GM23338 (cell line): ENCODE measurements around the gene ATG9B. TPM values are rescaled to one million over a fixed set of nuclear protein-coding genes. Genes with fewer than 3 reads are reported as not detected.
A peak's percentile ranks its signal among the peaks of the same experiment; 100 is the strongest.

Experiments
- ATAC-seq: fragments of 200-7000 bp; cut with Tn5 transposase; 3 replicates; pipeline ENCODE4 v1.9.1; 2020
- DNase-seq: peaks from one replicate; pipeline ENCODE4 v3.0.0-alpha.2; 2015; ENCODE audit warnings: low spot score
- H2AFZ ChIP-seq: fragments of 200-600 bp; sonication (generic); 2 replicates; pipeline ENCODE4 v1.8.0; 2016; ENCODE audit warnings: antibody characterized with exemption, mild to moderate bottlenecking, moderate library complexity
- H3F3A ChIP-seq: fragments of 200-600 bp; sonication (generic); replicated peaks from 2 replicates; pipeline ENCODE4 v1.8.0; 2017; ENCODE audit warnings: antibody characterized with exemption, mixed run types, low read depth
- H3K27ac ChIP-seq: fragments of 200-600 bp; sonication (generic); 2 replicates; pipeline ENCODE4 v1.6.1; 2016; ENCODE audit warnings: low read depth
- H3K27me3 ChIP-seq: fragments of 200-600 bp; sonication (generic); 2 replicates; pipeline ENCODE4 v1.8.0; 2016; ENCODE audit warnings: mild to moderate bottlenecking, mixed run types, moderate library complexity; ENCODE audit not compliant: insufficient read depth
- H3K36me3 ChIP-seq: fragments of 200-600 bp; sonication (generic); 2 replicates; pipeline ENCODE4 v1.8.0; 2016; ENCODE audit warnings: mild to moderate bottlenecking; ENCODE audit not compliant: insufficient read depth
- H3K4me1 ChIP-seq: fragments of 200-600 bp; sonication (generic); 2 replicates; pipeline ENCODE4 v1.8.0; 2016; ENCODE audit warnings: mild to moderate bottlenecking, moderate library complexity; ENCODE audit not compliant: insufficient read depth
- H3K4me2 ChIP-seq: fragments of 200-600 bp; sonication (generic); 2 replicates; pipeline ENCODE4 v1.7.1; 2017; ENCODE audit warnings: mixed run types
- H3K4me3 ChIP-seq: fragments of 200-600 bp; sonication (generic); 2 replicates; pipeline ENCODE4 v1.6.1; 2016; ENCODE audit warnings: mixed run types
- H3K79me2 ChIP-seq: fragments of 200-600 bp; sonication (generic); replicated peaks from 2 replicates; pipeline ENCODE4 v1.8.0; 2017; ENCODE audit warnings: mild to moderate bottlenecking; ENCODE audit not compliant: insufficient read depth
- H3K9me2 ChIP-seq: fragments of 200-600 bp; sonication (generic); 2 replicates; pipeline ENCODE4 v1.8.0; 2017; ENCODE audit not compliant: insufficient read depth
- H4K20me1 ChIP-seq: fragments of 200-600 bp; sonication (generic); replicated peaks from 2 replicates; pipeline ENCODE4 v1.8.0; 2017; ENCODE audit warnings: mild to moderate bottlenecking; ENCODE audit not compliant: insufficient read depth
- H3K27ac Mint-ChIP-seq: 2 replicates; pipeline ENCODE4 v1.8.0; 2020; ENCODE audit warnings: inconsistent platforms, mild to moderate bottlenecking, moderate library complexity, mixed read lengths
- H3K27me3 Mint-ChIP-seq: 3 replicates; pipeline ENCODE4 v1.8.0; 2022; ENCODE audit warnings: low read depth, mild to moderate bottlenecking, moderate library complexity, mixed read lengths, inconsistent platforms; ENCODE audit not compliant: insufficient read depth, poor library complexity
- H3K36me3 Mint-ChIP-seq: 3 replicates; pipeline ENCODE4 v1.8.0; 2021; ENCODE audit warnings: low read depth, mild to moderate bottlenecking, inconsistent platforms, moderate library complexity, mixed read lengths
- H3K4me1 Mint-ChIP-seq: 3 replicates; pipeline ENCODE4 v1.8.0; 2020; ENCODE audit warnings: mild to moderate bottlenecking, inconsistent platforms, mixed read lengths
- H3K4me3 Mint-ChIP-seq: 3 replicates; pipeline ENCODE4 v1.8.0; 2021; ENCODE audit warnings: moderate library complexity, mild to moderate bottlenecking, inconsistent platforms, mixed read lengths
- H3K9me3 Mint-ChIP-seq: 3 replicates; pipeline ENCODE4 v1.8.0; 2020; ENCODE audit warnings: moderate library complexity, mild to moderate bottlenecking, inconsistent platforms, mixed read lengths
- EZH2 ChIP-seq: fragments of 200-600 bp; sonication (generic); IDR thresholded peaks from one replicate; pipeline ENCODE4 v1.8.0; 2017; ENCODE audit warnings: antibody characterized with exemption, mild to moderate bottlenecking, low read depth; ENCODE audit not compliant: unreplicated experiment
- EZH2phosphoT487 ChIP-seq: fragments of 200-600 bp; sonication (generic); IDR thresholded peaks from one replicate; pipeline ENCODE4 v1.8.1; 2018; ENCODE audit warnings: antibody characterized with exemption; ENCODE audit not compliant: unreplicated experiment
- JUNB ChIP-seq: IDR thresholded peaks from one replicate; pipeline ENCODE4 v1.6.1; 2016; ENCODE audit warnings: antibody characterized with exemption; ENCODE audit not compliant: unreplicated experiment
- POLR2AphosphoS5 ChIP-seq: IDR thresholded peaks from 2 replicates; pipeline ENCODE4 v1.6.1; 2016; ENCODE audit warnings: antibody characterized with exemption, low read depth
- STAT1 ChIP-seq: IDR thresholded peaks from one replicate; pipeline ENCODE4 v1.6.1; 2016; ENCODE audit warnings: antibody characterized with exemption; ENCODE audit not compliant: unreplicated experiment
- ZNF114 ChIP-seq: fragments of 250-450 bp; sonication (Bioruptor Pico); IDR thresholded peaks from 2 replicates; pipeline ENCODE4 v1.5.0; 2020; ENCODE audit warnings: mild to moderate bottlenecking, moderate library complexity
- polyA plus RNA-seq: library from polyadenylated mRNA; unstranded; fragments of >200 nt; fragmentation: Nextera tagmentation; extraction: Ambion mirVana; gene quantifications from 2 replicates; pipeline ENCODE4 v1.2.1, GENCODE V29; 2016
- total RNA-seq: library from RNA; depleted of rRNA; stranded (reverse); fragments of >200 nt; shearing (Covaris generic); gene quantifications from 2 replicates; pipeline ENCODE4 v1.2.3, GENCODE V29; 2014
- TF ChIP-seq, protein P1 (sequence below): IDR thresholded peaks from 2 replicates; pipeline ENCODE4 v1.6.1; 2016; ENCODE audit warnings: antibody characterized with exemption
- TF ChIP-seq, protein P2 (sequence below), 2 experiments: fragments of 200-600 bp in 1 of 2; sonication (generic) in 1 of 2; conservative IDR thresholded peaks; 2 replicates each; pipeline versions ENCODE4 v1.5.1 to v1.6.1; 2016 to 2017; ENCODE audit warnings: antibody characterized with exemption in 2 of 2, low read depth in 2 of 2, mild to moderate bottlenecking in 2 of 2, moderate library complexity in 1 of 2

Gene ATG9B
- total and polyA plus RNA-seq, 2 experiments from 2014 or later, result 1.2 to 3.4 TPM

DNA sequence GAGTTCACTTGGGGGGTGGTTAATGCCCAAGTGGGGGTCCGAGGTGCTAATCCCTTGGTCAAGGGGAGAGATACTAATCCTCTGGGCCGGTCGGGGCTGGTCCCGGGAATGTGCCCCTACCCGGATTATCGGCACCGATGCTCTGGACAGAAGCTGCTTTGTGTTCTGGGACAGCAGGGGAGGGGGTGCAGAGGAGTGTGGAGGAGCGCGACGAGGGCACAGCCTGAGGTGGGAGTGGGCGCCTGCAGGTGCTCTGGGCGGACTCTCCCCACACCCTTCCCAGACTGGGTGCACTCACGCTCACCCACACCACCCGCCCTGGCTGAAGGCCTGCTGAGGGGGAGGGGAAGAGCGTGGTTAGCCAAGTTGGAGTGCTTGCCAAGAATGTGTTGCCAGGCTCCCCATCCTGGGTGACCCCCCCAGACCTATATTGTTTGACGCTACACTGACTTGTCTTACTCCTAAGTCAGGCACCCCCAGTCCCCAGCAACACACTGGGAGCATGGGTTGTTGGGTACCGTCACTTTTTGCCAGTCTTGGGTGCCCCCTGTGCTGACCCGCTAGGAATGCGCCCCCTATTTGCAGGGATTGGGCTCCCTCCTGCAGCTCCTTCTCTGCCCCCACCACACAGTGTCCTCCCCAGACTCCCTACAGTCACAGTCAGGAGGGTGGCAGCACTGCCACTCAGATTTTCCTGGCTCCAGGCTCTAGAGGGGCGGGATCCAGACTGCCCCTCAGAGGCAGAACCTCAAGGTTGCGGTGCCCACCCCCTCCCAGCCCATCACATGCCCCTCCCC, 36.3 kb upstream of the ATG9B start:
- peaks cover 36% of the 10 kb centered on the region for H3K27me3 ChIP-seq
- peaks cover 47% of the 10 kb centered on the region for H3K4me1 Mint-ChIP-seq
- DNase-seq, result no peak
- no peaks in the 10 kb centered on the region for H3K9me3 Mint-ChIP-seq
- peaks cover 14% of the 10 kb centered on the region for H3K36me3 Mint-ChIP-seq
- H3K27ac ChIP-seq, result no peak overlapping the region
- H3K4me1 ChIP-seq, result peaks cover 36% of the 10 kb centered on the region
- H3K4me2 ChIP-seq, result peak overlapping the region; percentile 95
- no peak overlapping the region for H3K27ac Mint-ChIP-seq
- peaks cover 11% of the 10 kb centered on the region for H3K79me2 ChIP-seq
- peak overlapping the region; percentile 99 for H3K4me3 ChIP-seq
- no peaks in the 10 kb centered on the region for H3K9me2 ChIP-seq
- peaks cover 14% of the 10 kb centered on the region for H3F3A ChIP-seq
- no peaks in the 10 kb centered on the region; the same call in 1 of the 2 replicates for H4K20me1 ChIP-seq
- peaks cover 9% of the 10 kb centered on the region for H3K36me3 ChIP-seq
- TF ChIP-seq STAT1, result no peak
- no peak for TF ChIP-seq POLR2AphosphoS5
- TF ChIP-seq, protein P1, sequence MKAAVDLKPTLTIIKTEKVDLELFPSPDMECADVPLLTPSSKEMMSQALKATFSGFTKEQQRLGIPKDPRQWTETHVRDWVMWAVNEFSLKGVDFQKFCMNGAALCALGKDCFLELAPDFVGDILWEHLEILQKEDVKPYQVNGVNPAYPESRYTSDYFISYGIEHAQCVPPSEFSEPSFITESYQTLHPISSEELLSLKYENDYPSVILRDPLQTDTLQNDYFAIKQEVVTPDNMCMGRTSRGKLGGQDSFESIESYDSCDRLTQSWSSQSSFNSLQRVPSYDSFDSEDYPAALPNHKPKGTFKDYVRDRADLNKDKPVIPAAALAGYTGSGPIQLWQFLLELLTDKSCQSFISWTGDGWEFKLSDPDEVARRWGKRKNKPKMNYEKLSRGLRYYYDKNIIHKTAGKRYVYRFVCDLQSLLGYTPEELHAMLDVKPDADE, result no peak
- TF ChIP-seq EZH2, result no peak
- TF ChIP-seq ZNF114 (CRISPR knock-in tag), result no peak
- TF ChIP-seq, protein P2, sequence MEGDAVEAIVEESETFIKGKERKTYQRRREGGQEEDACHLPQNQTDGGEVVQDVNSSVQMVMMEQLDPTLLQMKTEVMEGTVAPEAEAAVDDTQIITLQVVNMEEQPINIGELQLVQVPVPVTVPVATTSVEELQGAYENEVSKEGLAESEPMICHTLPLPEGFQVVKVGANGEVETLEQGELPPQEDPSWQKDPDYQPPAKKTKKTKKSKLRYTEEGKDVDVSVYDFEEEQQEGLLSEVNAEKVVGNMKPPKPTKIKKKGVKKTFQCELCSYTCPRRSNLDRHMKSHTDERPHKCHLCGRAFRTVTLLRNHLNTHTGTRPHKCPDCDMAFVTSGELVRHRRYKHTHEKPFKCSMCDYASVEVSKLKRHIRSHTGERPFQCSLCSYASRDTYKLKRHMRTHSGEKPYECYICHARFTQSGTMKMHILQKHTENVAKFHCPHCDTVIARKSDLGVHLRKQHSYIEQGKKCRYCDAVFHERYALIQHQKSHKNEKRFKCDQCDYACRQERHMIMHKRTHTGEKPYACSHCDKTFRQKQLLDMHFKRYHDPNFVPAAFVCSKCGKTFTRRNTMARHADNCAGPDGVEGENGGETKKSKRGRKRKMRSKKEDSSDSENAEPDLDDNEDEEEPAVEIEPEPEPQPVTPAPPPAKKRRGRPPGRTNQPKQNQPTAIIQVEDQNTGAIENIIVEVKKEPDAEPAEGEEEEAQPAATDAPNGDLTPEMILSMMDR (conservative IDR thresholded peaks at IDR 0.05; ENCODE audit: low read depth in 2 of 2), result peak; percentile 10 to 31; a peak in 2 of 4 replicates
- TF ChIP-seq EZH2phosphoT487, result no peak
- no peak for TF ChIP-seq JUNB
- H3K27me3 Mint-ChIP-seq, result peaks cover 47% of the 10 kb centered on the region
- ATAC-seq, result no peak
- H3K4me3 Mint-ChIP-seq, result peak overlapping the region; percentile 86
- H2AFZ ChIP-seq, result peak overlapping the region; percentile 52; the same call in 1 of the 2 replicates

DNA sequence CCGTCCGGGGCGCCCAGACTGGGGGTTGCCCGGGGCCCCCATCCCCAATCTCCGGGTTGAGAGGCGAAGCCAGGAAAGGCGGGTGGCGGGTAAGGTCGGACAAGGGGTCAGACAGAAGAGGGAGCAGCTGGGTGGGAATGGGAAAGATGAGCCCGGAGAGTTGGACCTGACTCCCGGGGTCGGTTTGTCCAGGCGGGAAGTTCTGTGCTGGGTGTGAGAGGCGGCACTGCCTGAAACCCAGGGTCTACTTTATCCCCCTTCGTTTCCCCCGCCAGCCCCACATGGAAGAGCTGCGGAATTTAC, 35.8 kb upstream of the ATG9B start:
- H3K4me2 ChIP-seq, result peak overlapping the region; percentile 95
- peaks cover 47% of the 10 kb centered on the region for H3K4me1 Mint-ChIP-seq
- H3K27ac Mint-ChIP-seq, result no peak overlapping the region
- no peaks in the 10 kb centered on the region for H3K9me2 ChIP-seq
- H3K4me3 Mint-ChIP-seq, result peak overlapping the region; percentile 86
- peak overlapping the region; percentile 99 for H3K4me3 ChIP-seq
- peaks cover 36% of the 10 kb centered on the region for H3K4me1 ChIP-seq
- peaks cover 44% of the 10 kb centered on the region for H3K27me3 Mint-ChIP-seq
- no peak for TF ChIP-seq POLR2AphosphoS5
- TF ChIP-seq, protein P2 (conservative IDR thresholded peaks at IDR 0.05; ENCODE audit: low read depth in 2 of 2), result no peak
- peaks cover 36% of the 10 kb centered on the region for H3K27me3 ChIP-seq
- ATAC-seq, result no peak
- H3K79me2 ChIP-seq, result peaks cover 11% of the 10 kb centered on the region
- peak overlapping the region; percentile 52; the same call in 1 of the 2 replicates for H2AFZ ChIP-seq
- peaks cover 8% of the 10 kb centered on the region for H3K36me3 ChIP-seq
- peaks cover 14% of the 10 kb centered on the region for H3F3A ChIP-seq
- DNase-seq, result peak; percentile 65
- no peak overlapping the region for H3K27ac ChIP-seq
- H3K36me3 Mint-ChIP-seq, result peaks cover 9% of the 10 kb centered on the region
- H3K9me3 Mint-ChIP-seq, result no peaks in the 10 kb centered on the region
- H4K20me1 ChIP-seq, result no peaks in the 10 kb centered on the region; the same call in 1 of the 2 replicates
